HepG2 (cell line): ENCODE data around the gene ABHD17A. TPM values are rescaled to one million over a fixed set of nuclear protein-coding genes. Genes with fewer than 3 reads are reported as not detected.

Experiments
- ATAC-seq: fragments of 200-7000 bp; cut with Tn5 transposase; 3 replicates; pipeline ENCODE4 v1.9.1; 2020; ENCODE audit warnings: mild to moderate bottlenecking, moderate library complexity
- BruUV-seq: library from RNA; stranded (reverse); fragments of 400-500 nt; replicated peaks from 2 replicates; lab custom pipeline; 2021; lab: Mats Ljungman, UMichigan
- CTCF ChIA-PET: fragments of 300-600 bp; formaldehyde crosslinking; extraction: SDS; loops from one replicate; lab custom pipeline; 2021; ENCODE audit warnings: low total read pairs, inconsistent platforms, low intra/inter-chr PET ratio; lab: Yijun Ruan, JAX
- POLR2A ChIA-PET: fragments of 350-600 bp; sonication (Branson Sonifier 250); formaldehyde crosslinking; loops from one replicate; lab custom pipeline; 2020; ENCODE audit warnings: antibody characterized with exemption, inconsistent platforms; lab: Yijun Ruan, JAX
- DNase-seq: peaks from one replicate; pipeline ENCODE4 v3.0.0-alpha.2; 2015; ENCODE audit warnings: low spot score
- FAIRE-seq: peaks from 3 replicates; lab custom pipeline; 2011; peaks lifted over from hg19 to GRCh38; lab: Jason Lieb, UNC
- H2AFZ ChIP-seq: one replicate; pipeline ENCODE4 v1.6.1; 2011; ENCODE audit warnings: low read length, inconsistent platforms
- H3K27ac ChIP-seq: fragments of 300-600 bp; 3 replicates; pipeline ENCODE4 v1.8.0; 2011; ENCODE audit warnings: mixed run types, mild to moderate bottlenecking, mixed read lengths, low read length, inconsistent platforms; ENCODE audit not compliant: insufficient read depth; ENCODE audit errors: extremely low read length
- H3K27me3 ChIP-seq, 2 experiments: fragments of 200-600 bp in 1 of 2; 2 replicates in 1 of 2; 3 replicates in 1 of 2; pipeline versions ENCODE4 v1.6.0 to v1.8.0; 2011; ENCODE audit warnings: low read length in 2 of 2, mild to moderate bottlenecking in 2 of 2, moderate library complexity in 2 of 2, inconsistent platforms in 1 of 2; ENCODE audit not compliant: insufficient read depth in 2 of 2, control insufficient read depth in 1 of 2
- H3K36me3 ChIP-seq, 2 experiments: fragments of 200-600 bp in 1 of 2; replicated peaks in 1 of 2; 2 replicates in 1 of 2; 3 replicates in 1 of 2; pipeline versions ENCODE4 v1.5.1 to v1.8.0; 2011; ENCODE audit warnings: low read length in 2 of 2, inconsistent platforms in 1 of 2; ENCODE audit not compliant: insufficient read depth in 2 of 2, control insufficient read depth in 1 of 2
- H3K4me1 ChIP-seq: 2 replicates; pipeline ENCODE4 v1.5.1; 2012; ENCODE audit warnings: low read length, inconsistent platforms; ENCODE audit not compliant: insufficient read depth
- H3K4me2 ChIP-seq: 2 replicates; pipeline ENCODE4 v1.6.0; 2011; ENCODE audit warnings: low read depth, low read length, inconsistent platforms
- H3K4me3 ChIP-seq, 3 experiments: fragments of 200-600 bp in 1 of 3; sonication (generic), shearing (Covaris generic) in 1 of 3; replicated peaks in 1 of 3; 2 replicates each; pipeline ENCODE4 v1.5.1; 2011 to 2016; ENCODE audit warnings: low read length in 3 of 3, inconsistent platforms in 2 of 3, low read depth in 2 of 3, mild to moderate bottlenecking in 2 of 3, control low read depth in 1 of 3, mixed read lengths in 1 of 3; ENCODE audit not compliant: insufficient read depth in 1 of 3
- H3K79me2 ChIP-seq: one replicate; pipeline ENCODE4 v1.6.1; 2011; ENCODE audit warnings: low read length, inconsistent platforms; ENCODE audit not compliant: insufficient read depth
- H3K9ac ChIP-seq: 2 replicates; pipeline ENCODE4 v1.6.0; 2011; ENCODE audit warnings: mild to moderate bottlenecking, low read depth, low read length, inconsistent platforms; ENCODE audit not compliant: insufficient read depth
- H3K9me3 ChIP-seq: 2 replicates; pipeline ENCODE4 v1.5.1; 2012; ENCODE audit warnings: mild to moderate bottlenecking, low read length
- H4K20me1 ChIP-seq: 2 replicates; pipeline ENCODE4 v1.6.0; 2011; ENCODE audit warnings: inconsistent platforms, mild to moderate bottlenecking, low read length, moderate library complexity; ENCODE audit not compliant: insufficient read depth
- ARHGAP35 ChIP-seq: sonication (generic); formaldehyde crosslinking; IDR thresholded peaks from 2 replicates; pipeline ENCODE4 v1.9.0; 2022; ENCODE audit warnings: mild to moderate bottlenecking, inconsistent platforms, moderate library complexity, missing genetic modification reagents, borderline replicate concordance
- ARID2 ChIP-seq: sonication (generic); formaldehyde crosslinking; IDR thresholded peaks from 2 replicates; pipeline ENCODE4 v1.8.1; 2022; ENCODE audit warnings: mild to moderate bottlenecking, missing genetic modification reagents, borderline replicate concordance
- CENPX ChIP-seq: sonication (generic); formaldehyde crosslinking; IDR thresholded peaks from 2 replicates; pipeline ENCODE4 v1.9.0; 2021; ENCODE audit warnings: mild to moderate bottlenecking, missing genetic modification reagents, moderate library complexity
- RAD21 ChIP-seq: fragments of 450-650 bp; formaldehyde crosslinking; IDR thresholded peaks from 2 replicates; pipeline ENCODE4 v1.5.0; 2020; ENCODE audit warnings: mild to moderate bottlenecking
- SKI ChIP-seq: fragments of 450-650 bp; IDR thresholded peaks from one replicate; pipeline ENCODE4 v1.6.1; 2018; ENCODE audit warnings: mild to moderate bottlenecking; ENCODE audit not compliant: partially characterized antibody
- ZBTB20 ChIP-seq: sonication (generic); formaldehyde crosslinking; IDR thresholded peaks from 2 replicates; pipeline ENCODE4 v1.8.1; 2023; ENCODE audit warnings: missing genetic modification reagents, low read depth, mild to moderate bottlenecking, borderline replicate concordance
- ZNF251 ChIP-seq: sonication (generic); formaldehyde crosslinking; IDR thresholded peaks from 2 replicates; pipeline ENCODE4 v1.9.0; 2021; ENCODE audit warnings: mild to moderate bottlenecking, missing genetic modification reagents
- ZNF367 ChIP-seq: sonication (generic); formaldehyde crosslinking; IDR thresholded peaks from 2 replicates; pipeline ENCODE4 v1.4.0; 2020; ENCODE audit warnings: missing genetic modification reagents, borderline replicate concordance
- ZNF724P ChIP-seq: sonication (generic); formaldehyde crosslinking; IDR thresholded peaks from 2 replicates; pipeline ENCODE4 v1.8.0; 2022; ENCODE audit warnings: missing genetic modification reagents, borderline replicate concordance
- ZSCAN20 ChIP-seq: sonication (generic); formaldehyde crosslinking; IDR thresholded peaks from 2 replicates; pipeline ENCODE4 v1.4.0; 2020; ENCODE audit warnings: missing genetic modification reagents, mild to moderate bottlenecking, borderline replicate concordance
- WGBS: methylation state at CpG from one replicate; pipeline ENCODE4 v1.1.6; 2017; ENCODE audit warnings: low lambda C conversion rate; 5-methylcytosine and 5-hydroxymethylcytosine counted together
- in situ Hi-C: cut with HindIII; loops from 2 replicates; pipeline ENCODE4 v1.10.0; 2017; ENCODE audit warnings: low pct_unique_long_range_greater_than_20kb; ENCODE audit not compliant: extremely low pct_ligation_motif_present
- intact Hi-C: fragments of 100-400 bp; cut with micrococcal nuclease; formaldehyde crosslinking; loops from one replicate; pipeline ENCODE4 v1.10.0; 2022; ENCODE audit not compliant: unreplicated experiment
- polyA plus RNA-seq, 8 experiments: library from polyadenylated mRNA; depleted of rRNA in 3 of 8; stranded (reverse) in 7 of 8; unstranded in 1 of 8; fragments of >200 nt; fragmentation: Illumina TruSeq in 4 of 8; extraction: Trizol in 4 of 8; gene quantifications; 2 replicates each; pipeline versions ENCODE4 v1.2.1 to v1.2.3, GENCODE V29; 2011 to 2016; ENCODE audit warnings: low read depth in 4 of 8, missing spikeins in 1 of 8, mixed read lengths in 1 of 8; ENCODE audit not compliant: insufficient read depth in 1 of 8
- total RNA-seq, 5 experiments: library from RNA; depleted of rRNA; stranded (reverse); fragments of >200 nt; fragmentation: Illumina TruSeq; extraction: Trizol; gene quantifications; 2 replicates each; pipeline ENCODE4 v1.2.3, GENCODE V29; 2016; ENCODE audit warnings: low read depth in 1 of 5
- TF ChIP-seq, protein P1 (sequence below): sonication (generic); formaldehyde crosslinking; IDR thresholded peaks from 2 replicates; pipeline ENCODE4 v1.4.0; 2020; ENCODE audit warnings: missing genetic modification reagents, borderline replicate concordance
- TF ChIP-seq, protein P2 (sequence below): sonication (generic); formaldehyde crosslinking; IDR thresholded peaks from 2 replicates; pipeline ENCODE4 v1.5.0; 2020; ENCODE audit warnings: mild to moderate bottlenecking, missing genetic modification reagents
- TF ChIP-seq, protein P3 (sequence below): sonication (generic); formaldehyde crosslinking; IDR thresholded peaks from 2 replicates; pipeline ENCODE4 v1.8.1; 2023; ENCODE audit warnings: mild to moderate bottlenecking, missing genetic modification reagents

Gene ABHD17A
- total and polyA plus RNA-seq, 2 of the 13 experiments (the other 11 are each of a cell fraction or from before 2014, with no cell fraction given), result 27.7 to 40.8 TPM

DNA sequence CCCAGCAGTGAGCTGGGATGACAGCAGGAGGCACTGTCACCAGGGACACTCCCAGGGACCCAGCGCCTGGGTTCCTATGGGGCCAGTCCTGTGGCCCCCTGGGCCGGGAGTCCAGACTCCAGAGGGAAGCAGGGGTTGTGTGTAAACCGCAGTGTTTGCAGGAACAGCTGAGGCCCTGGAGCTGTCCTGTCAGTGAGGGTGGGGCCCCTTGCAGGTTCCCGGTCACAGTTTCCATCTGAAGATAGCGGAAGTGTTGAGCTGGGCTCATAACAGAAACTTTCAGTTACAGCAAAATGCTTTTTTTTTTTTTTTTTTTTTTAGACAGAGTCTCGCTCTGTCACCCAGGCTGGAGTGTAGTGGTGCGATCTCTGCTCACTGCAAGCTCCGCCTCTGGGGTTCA, 38.0 kb upstream of the ABHD17A start:
- ATAC-seq (no peak), DNase-seq (no peak), FAIRE-seq (no peak)
- no peak for TF ChIP-seq SKI
- TF ChIP-seq, protein P1, sequence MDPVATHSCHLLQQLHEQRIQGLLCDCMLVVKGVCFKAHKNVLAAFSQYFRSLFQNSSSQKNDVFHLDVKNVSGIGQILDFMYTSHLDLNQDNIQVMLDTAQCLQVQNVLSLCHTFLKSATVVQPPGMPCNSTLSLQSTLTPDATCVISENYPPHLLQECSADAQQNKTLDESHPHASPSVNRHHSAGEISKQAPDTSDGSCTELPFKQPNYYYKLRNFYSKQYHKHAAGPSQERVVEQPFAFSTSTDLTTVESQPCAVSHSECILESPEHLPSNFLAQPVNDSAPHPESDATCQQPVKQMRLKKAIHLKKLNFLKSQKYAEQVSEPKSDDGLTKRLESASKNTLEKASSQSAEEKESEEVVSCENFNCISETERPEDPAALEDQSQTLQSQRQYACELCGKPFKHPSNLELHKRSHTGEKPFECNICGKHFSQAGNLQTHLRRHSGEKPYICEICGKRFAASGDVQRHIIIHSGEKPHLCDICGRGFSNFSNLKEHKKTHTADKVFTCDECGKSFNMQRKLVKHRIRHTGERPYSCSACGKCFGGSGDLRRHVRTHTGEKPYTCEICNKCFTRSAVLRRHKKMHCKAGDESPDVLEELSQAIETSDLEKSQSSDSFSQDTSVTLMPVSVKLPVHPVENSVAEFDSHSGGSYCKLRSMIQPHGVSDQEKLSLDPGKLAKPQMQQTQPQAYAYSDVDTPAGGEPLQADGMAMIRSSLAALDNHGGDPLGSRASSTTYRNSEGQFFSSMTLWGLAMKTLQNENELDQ (CRISPR knock-in tag), result no peak
- TF ChIP-seq ZSCAN20 (CRISPR knock-in tag), result no peak
- no peak for TF ChIP-seq ZBTB20
- TF ChIP-seq, protein P2, sequence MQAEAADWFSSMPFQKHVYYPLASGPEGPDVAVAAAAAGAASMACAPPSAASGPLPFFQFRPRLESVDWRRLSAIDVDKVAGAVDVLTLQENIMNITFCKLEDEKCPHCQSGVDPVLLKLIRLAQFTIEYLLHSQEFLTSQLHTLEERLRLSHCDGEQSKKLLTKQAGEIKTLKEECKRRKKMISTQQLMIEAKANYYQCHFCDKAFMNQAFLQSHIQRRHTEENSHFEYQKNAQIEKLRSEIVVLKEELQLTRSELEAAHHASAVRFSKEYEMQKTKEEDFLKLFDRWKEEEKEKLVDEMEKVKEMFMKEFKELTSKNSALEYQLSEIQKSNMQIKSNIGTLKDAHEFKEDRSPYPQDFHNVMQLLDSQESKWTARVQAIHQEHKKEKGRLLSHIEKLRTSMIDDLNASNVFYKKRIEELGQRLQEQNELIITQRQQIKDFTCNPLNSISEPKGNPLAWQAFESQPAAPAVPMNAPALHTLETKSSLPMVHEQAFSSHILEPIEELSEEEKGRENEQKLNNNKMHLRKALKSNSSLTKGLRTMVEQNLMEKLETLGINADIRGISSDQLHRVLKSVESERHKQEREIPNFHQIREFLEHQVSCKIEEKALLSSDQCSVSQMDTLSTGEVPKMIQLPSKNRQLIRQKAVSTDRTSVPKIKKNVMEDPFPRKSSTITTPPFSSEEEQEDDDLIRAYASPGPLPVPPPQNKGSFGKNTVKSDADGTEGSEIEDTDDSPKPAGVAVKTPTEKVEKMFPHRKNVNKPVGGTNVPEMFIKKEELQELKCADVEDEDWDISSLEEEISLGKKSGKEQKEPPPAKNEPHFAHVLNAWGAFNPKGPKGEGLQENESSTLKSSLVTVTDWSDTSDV (CRISPR knock-in tag), result no peak
- no peak for TF ChIP-seq ARID2
- no peak for TF ChIP-seq ZNF724P
- no peak for TF ChIP-seq CENPX
- TF ChIP-seq, protein P3, sequence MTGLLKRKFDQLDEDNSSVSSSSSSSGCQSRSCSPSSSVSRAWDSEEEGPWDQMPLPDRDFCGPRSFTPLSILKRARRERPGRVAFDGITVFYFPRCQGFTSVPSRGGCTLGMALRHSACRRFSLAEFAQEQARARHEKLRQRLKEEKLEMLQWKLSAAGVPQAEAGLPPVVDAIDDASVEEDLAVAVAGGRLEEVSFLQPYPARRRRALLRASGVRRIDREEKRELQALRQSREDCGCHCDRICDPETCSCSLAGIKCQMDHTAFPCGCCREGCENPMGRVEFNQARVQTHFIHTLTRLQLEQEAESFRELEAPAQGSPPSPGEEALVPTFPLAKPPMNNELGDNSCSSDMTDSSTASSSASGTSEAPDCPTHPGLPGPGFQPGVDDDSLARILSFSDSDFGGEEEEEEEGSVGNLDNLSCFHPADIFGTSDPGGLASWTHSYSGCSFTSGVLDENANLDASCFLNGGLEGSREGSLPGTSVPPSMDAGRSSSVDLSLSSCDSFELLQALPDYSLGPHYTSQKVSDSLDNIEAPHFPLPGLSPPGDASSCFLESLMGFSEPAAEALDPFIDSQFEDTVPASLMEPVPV, result no peak
- no peak for TF ChIP-seq ZNF367
- no peak for TF ChIP-seq RAD21 (CRISPR knock-in tag)
- no peak for TF ChIP-seq ARHGAP35 (CRISPR knock-in tag)
- TF ChIP-seq ZNF251 (CRISPR knock-in tag), result no peak
- Histone ChIP-seq H2AFZ (no peak overlapping the region), H4K20me1 (no peaks in the 10 kb centered on the region), H3K4me3 (no peak overlapping the region), H3K4me1 (no peaks in the 10 kb centered on the region), H3K27me3 (no peaks in the 10 kb centered on the region), H3K27ac (no peak overlapping the region), H3K36me3 (peaks cover 25 to 31% of the 10 kb centered on the region in 2 experiments; a peak in 4 of 5 replicates), H3K9me3 (no peaks in the 10 kb centered on the region), H3K79me2 (no peaks in the 10 kb centered on the region), H3K4me2 (no peak overlapping the region), H3K9ac (no peak overlapping the region)
- no TSS peak for BruUV-seq
- ChIA-PET CTCF (no interaction called here), POLR2A (no interaction called here)
- in situ Hi-C loops (no loop called here), intact Hi-C loops (no loop called here)
- WGBS, result 86% methylated on average over 8 of the region's 8 CpGs
